GM18498 (cell line): ENCODE measurements around the gene NRK.
"Not testable (repeated sequence)": the region's sequence is repeated elsewhere in the genome, so short reads cannot be mapped to it uniquely, and the experiment has no call there.

Source experiments
- ATAC-seq: cut with Tn5 transposase; IDR thresholded peaks from one replicate; pipeline ENCODE4 v1.9.1; 2021; ENCODE audit warnings: mild to moderate bottlenecking, moderate library complexity; ENCODE audit not compliant: unreplicated experiment

The NRK gene

GRCh38 chrX:105876658-105877057 is 54.3 kb downstream of the NRK start:
- no peak for ATAC-seq

GRCh38 chrX:105880491-105880890 is 58.2 kb downstream of the NRK start:
- no peak for ATAC-seq

GRCh38 chrX:105882581-105883275 is 60.4 kb downstream of the NRK start:
- no peak for ATAC-seq

- no peak for ATAC-seq
These were observed 72.4 kb downstream of the NRK start for GRCh38 chrX:105894721-105895120.

GRCh38 chrX:105909576-105909975 is 87.2 kb downstream of the NRK start:
- no peak for ATAC-seq

GRCh38 chrX:105910563-105911105 is 88.3 kb downstream of the NRK start:
- no peak for ATAC-seq

- ATAC-seq = no peak
These were observed 122.9 kb downstream of the NRK start for GRCh38 chrX:105945266-105945665.

GRCh38 chrX:105969487-105969886 is 147.1 kb downstream of the NRK start:
- ATAC-seq = no peak

GRCh38 chrX:105972690-105973386 is 150.5 kb downstream of the NRK start:
- ATAC-seq = no peak

- no peak for ATAC-seq
These were observed 151.0 kb downstream of the NRK start for GRCh38 chrX:105973387-105973739.

GRCh38 chrX:105975382-105975781 is 153.0 kb downstream of the NRK start:
- no peak for ATAC-seq

GRCh38 chrX:105981772-105982485 is 159.6 kb downstream of the NRK start:
- no peak for ATAC-seq

GRCh38 chrX:105988487-105988886 is 166.1 kb downstream of the NRK start:
- not testable (repeated sequence) for ATAC-seq

- no peak for ATAC-seq
These were observed 177.0 kb downstream of the NRK start for GRCh38 chrX:105999294-105999693.

GRCh38 chrX:106000203-106000602 is 177.9 kb downstream of the NRK start:
- no peak for ATAC-seq

- not testable (repeated sequence) for ATAC-seq
These were observed 178.3 kb downstream of the NRK start for GRCh38 chrX:106000609-106001008.

- ATAC-seq = no peak
These were observed 183.3 kb downstream of the NRK start for GRCh38 chrX:106005684-106006083.

- no peak for ATAC-seq
These were observed 185.5 kb downstream of the NRK start for GRCh38 chrX:106007815-106008214.
